Measurements from ENCODE around the gene LBH.

DNA sequence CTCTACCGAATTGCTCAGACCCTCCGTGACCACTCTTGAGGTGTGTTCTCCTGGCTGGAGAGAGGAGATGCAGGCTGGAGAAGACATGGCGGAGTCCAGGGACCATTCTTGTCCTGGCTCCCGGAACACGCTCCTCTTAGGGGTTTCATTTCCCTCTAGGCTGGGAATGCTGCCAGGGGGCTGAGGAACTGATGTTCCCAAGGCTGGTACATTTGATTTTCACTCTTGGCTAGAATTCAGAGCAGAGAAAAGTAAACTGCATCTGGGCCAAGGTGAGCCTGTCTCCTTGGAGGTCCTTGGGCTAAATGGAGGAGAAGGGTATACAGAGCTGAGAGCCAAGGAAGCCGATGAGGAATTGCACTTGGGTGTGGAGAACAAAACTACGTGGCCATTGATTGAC is 28.2 kb upstream of the LBH start:
- TF ChIP-seq, protein P1, sequence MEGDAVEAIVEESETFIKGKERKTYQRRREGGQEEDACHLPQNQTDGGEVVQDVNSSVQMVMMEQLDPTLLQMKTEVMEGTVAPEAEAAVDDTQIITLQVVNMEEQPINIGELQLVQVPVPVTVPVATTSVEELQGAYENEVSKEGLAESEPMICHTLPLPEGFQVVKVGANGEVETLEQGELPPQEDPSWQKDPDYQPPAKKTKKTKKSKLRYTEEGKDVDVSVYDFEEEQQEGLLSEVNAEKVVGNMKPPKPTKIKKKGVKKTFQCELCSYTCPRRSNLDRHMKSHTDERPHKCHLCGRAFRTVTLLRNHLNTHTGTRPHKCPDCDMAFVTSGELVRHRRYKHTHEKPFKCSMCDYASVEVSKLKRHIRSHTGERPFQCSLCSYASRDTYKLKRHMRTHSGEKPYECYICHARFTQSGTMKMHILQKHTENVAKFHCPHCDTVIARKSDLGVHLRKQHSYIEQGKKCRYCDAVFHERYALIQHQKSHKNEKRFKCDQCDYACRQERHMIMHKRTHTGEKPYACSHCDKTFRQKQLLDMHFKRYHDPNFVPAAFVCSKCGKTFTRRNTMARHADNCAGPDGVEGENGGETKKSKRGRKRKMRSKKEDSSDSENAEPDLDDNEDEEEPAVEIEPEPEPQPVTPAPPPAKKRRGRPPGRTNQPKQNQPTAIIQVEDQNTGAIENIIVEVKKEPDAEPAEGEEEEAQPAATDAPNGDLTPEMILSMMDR (IDR thresholded peaks at IDR 0.05): no peak
- no peak for TF ChIP-seq POLR2A (IDR thresholded peaks at IDR 0.05)
